Endothelial cell (in vitro differentiated cells): Measurements from ENCODE around the gene CMTM1. TPM values are rescaled to one million over a fixed set of nuclear protein-coding genes. Genes with fewer than 3 reads are reported as not detected.
"Not testable (repeated sequence)": the region's sequence is repeated elsewhere in the genome, so short reads cannot be mapped to it uniquely, and the experiment has no call there.

Experiments
- DNase-seq: peaks from one replicate; pipeline ENCODE4 v3.0.0; 2021; ENCODE audit warnings: low spot score
- H3K27ac Mint-ChIP-seq: one replicate; pipeline ENCODE4 v1.8.0; 2021; ENCODE audit warnings: mixed read lengths, inconsistent platforms; ENCODE audit not compliant: unreplicated experiment
- H3K27me3 Mint-ChIP-seq: one replicate; pipeline ENCODE4 v1.8.0; 2021; ENCODE audit warnings: mild to moderate bottlenecking, moderate library complexity, mixed read lengths, inconsistent platforms; ENCODE audit not compliant: unreplicated experiment
- H3K36me3 Mint-ChIP-seq: one replicate; pipeline ENCODE4 v1.8.0; 2021; ENCODE audit warnings: mild to moderate bottlenecking, low read depth, mixed read lengths, inconsistent platforms; ENCODE audit not compliant: unreplicated experiment
- H3K4me1 Mint-ChIP-seq: one replicate; pipeline ENCODE4 v1.8.0; 2021; ENCODE audit warnings: mild to moderate bottlenecking, mixed read lengths, inconsistent platforms; ENCODE audit not compliant: unreplicated experiment
- H3K4me3 Mint-ChIP-seq: one replicate; pipeline ENCODE4 v1.8.0; 2021; ENCODE audit warnings: mild to moderate bottlenecking, mixed read lengths, inconsistent platforms; ENCODE audit not compliant: unreplicated experiment
- H3K9me3 Mint-ChIP-seq: one replicate; pipeline ENCODE4 v1.8.0; 2021; ENCODE audit warnings: mixed read lengths, inconsistent platforms; ENCODE audit not compliant: unreplicated experiment
- total RNA-seq: library from RNA; stranded (reverse); fragmentation: NEBNext Ultra II Directional; extraction: Animal tissue kit (Norgen Biotek cat#: 25700); gene quantifications from one replicate; pipeline ENCODE4 v1.2.1, GENCODE V29; 2021; ENCODE audit not compliant: unreplicated experiment
- TF ChIP-seq, protein P1 (sequence below): fragments of 200-600 bp; sonication (generic); IDR thresholded peaks from one replicate; pipeline ENCODE4 v1.5.0; 2021; ENCODE audit warnings: antibody characterized with exemption; ENCODE audit not compliant: unreplicated experiment

CMTM1 gene
- total RNA-seq, 1 donor from 2014 or later = 8.3 TPM

DNA sequence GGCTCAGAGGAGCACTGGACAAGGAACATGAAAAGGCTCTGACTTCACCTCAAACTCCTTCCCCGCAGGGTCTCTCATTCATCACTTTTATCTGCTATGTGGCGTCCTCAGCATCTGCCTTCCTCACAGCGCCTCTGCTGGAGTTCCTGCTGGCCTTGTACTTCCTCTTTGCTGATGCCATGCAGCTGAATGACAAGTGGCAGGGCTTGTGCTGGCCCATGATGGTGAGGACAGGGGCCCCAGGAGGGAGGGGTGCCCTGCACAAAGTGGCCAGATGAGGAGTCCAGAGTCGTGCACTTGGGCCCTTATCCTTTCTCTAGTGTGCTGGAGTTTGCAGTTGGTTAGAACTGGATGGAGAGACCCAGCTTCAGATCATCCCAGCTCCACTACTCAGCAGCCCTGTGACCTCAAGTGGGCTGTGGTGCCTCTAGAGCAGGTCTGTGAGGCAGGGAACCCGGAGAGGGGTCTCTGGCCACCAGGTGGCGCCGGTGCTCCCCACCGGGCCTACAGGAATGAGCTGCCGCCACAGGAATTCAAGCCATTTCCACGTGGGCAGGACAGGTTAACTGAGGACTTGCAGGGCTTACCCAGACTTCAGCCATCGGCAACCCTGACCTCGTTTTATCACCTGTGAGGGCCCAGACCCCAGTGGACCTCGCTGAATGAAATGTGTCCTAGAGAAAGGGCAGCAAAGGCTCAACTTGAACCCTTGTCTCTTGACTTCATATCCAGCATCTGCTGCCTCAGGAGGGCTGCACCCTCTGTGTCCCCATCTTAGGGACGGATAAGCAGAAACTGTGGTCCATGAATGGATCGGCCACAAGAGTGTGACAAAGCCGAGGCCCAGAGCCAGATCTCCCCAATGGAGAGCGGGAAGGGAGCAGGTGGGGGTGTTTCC, 42.3 kb downstream of the CMTM1 start:
- H3K27ac Mint-ChIP-seq = peak overlapping the region; percentile 24
- peak overlapping the region; percentile 29 for H3K4me3 Mint-ChIP-seq
- TF ChIP-seq, protein P1, sequence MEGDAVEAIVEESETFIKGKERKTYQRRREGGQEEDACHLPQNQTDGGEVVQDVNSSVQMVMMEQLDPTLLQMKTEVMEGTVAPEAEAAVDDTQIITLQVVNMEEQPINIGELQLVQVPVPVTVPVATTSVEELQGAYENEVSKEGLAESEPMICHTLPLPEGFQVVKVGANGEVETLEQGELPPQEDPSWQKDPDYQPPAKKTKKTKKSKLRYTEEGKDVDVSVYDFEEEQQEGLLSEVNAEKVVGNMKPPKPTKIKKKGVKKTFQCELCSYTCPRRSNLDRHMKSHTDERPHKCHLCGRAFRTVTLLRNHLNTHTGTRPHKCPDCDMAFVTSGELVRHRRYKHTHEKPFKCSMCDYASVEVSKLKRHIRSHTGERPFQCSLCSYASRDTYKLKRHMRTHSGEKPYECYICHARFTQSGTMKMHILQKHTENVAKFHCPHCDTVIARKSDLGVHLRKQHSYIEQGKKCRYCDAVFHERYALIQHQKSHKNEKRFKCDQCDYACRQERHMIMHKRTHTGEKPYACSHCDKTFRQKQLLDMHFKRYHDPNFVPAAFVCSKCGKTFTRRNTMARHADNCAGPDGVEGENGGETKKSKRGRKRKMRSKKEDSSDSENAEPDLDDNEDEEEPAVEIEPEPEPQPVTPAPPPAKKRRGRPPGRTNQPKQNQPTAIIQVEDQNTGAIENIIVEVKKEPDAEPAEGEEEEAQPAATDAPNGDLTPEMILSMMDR = peak; percentile 87
- H3K9me3 Mint-ChIP-seq = no peaks in the 10 kb centered on the region
- H3K36me3 Mint-ChIP-seq = peaks cover 26% of the 10 kb centered on the region
- peaks cover 43% of the 10 kb centered on the region for H3K4me1 Mint-ChIP-seq
- H3K27me3 Mint-ChIP-seq = peaks cover 13% of the 10 kb centered on the region
- DNase-seq = peak; percentile 96

DNA sequence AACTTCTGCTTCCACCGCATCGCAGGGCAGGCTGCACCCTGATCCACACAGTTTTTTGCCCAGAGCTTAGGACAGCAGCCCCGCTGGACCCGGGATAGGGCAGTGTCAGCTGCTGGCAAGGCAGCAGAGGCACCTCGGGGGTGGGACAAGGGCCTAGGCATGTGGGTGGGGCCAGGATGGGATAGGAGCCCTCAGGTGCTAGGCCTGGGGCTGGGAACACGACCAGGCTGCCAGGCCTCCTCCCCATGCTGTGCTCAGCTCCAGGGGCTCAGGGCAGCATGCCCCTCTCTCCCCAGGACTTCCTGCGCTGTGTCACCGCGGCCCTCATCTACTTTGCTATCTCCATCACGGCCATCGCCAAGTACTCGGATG, 42.9 kb downstream of the CMTM1 start:
- H3K4me3 Mint-ChIP-seq = no peak overlapping the region
- TF ChIP-seq, protein P1 = no peak
- DNase-seq = no peak
- H3K27ac Mint-ChIP-seq = peak overlapping the region; percentile 24
- H3K9me3 Mint-ChIP-seq = no peaks in the 10 kb centered on the region
- H3K36me3 Mint-ChIP-seq = peaks cover 28% of the 10 kb centered on the region
- peaks cover 36% of the 10 kb centered on the region for H3K4me1 Mint-ChIP-seq
- H3K27me3 Mint-ChIP-seq = peaks cover 13% of the 10 kb centered on the region

DNA sequence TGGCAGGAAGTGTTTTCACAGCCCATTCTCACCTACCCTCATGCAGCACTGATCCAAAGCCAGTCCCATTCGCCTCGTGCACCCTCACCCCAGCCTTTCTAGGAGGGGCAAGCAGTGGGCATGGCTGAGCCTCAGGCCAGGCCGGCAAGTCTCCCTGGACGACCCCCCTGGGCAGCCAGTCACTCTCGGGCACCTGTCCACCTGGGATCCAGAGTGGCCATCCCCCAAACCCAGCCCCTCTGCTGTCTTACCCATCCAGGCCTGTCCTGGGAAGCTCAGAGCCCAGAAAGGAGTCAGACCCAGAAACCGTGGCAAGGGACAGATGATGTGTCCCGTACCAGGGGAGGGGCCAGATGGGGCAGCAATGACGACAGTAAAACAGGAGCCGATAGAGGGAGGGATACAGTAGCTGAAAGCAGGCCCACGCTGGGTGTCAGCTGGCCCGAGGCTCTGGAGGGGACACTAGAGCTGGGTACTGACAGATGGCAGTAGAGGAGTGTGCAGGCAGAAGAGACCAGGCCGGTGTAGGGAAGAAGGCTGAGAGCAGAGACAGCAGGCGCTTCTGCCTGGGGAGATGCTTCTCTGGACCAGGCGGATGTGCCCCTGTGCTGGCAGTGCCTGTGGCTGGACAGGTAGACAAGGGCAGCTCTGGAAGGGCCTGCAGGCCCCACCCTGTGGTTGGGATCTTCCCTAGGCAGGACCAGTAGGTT, 44.0 kb downstream of the CMTM1 start:
- H3K27ac Mint-ChIP-seq = no peak overlapping the region
- H3K9me3 Mint-ChIP-seq = no peaks in the 10 kb centered on the region
- peak overlapping the region; percentile 62 for H3K4me3 Mint-ChIP-seq
- peaks cover 28% of the 10 kb centered on the region for H3K36me3 Mint-ChIP-seq
- no peak for DNase-seq
- H3K27me3 Mint-ChIP-seq = peaks cover 14% of the 10 kb centered on the region
- peaks cover 37% of the 10 kb centered on the region for H3K4me1 Mint-ChIP-seq
- TF ChIP-seq, protein P1 = no peak

DNA sequence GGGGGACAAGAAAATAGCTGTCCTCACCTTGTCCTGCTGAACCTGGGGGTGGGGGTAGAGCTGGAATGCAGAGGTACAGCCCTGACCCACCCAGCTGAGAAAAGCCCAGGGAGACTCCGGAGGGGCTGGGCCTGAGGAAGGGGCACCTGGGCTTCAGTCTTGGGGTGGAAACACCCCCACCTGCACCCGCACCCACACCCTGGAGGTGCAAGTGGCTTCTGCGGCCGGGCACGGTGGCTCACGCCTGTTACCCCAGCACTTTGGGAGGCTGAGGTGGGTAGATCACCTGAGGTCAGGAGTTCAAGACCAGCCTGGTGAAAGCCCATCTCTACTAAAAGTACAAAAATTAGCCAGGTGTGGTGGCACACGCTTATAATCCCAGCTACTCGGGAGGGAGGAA, 45.7 kb downstream of the CMTM1 start:
- peaks cover 28% of the 10 kb centered on the region for H3K36me3 Mint-ChIP-seq
- H3K4me3 Mint-ChIP-seq, H3K9me3 Mint-ChIP-seq, DNase-seq, H3K27ac Mint-ChIP-seq: not testable (repeated sequence)
- peaks cover 30% of the 10 kb centered on the region for H3K4me1 Mint-ChIP-seq
- peaks cover 11% of the 10 kb centered on the region for H3K27me3 Mint-ChIP-seq

DNA sequence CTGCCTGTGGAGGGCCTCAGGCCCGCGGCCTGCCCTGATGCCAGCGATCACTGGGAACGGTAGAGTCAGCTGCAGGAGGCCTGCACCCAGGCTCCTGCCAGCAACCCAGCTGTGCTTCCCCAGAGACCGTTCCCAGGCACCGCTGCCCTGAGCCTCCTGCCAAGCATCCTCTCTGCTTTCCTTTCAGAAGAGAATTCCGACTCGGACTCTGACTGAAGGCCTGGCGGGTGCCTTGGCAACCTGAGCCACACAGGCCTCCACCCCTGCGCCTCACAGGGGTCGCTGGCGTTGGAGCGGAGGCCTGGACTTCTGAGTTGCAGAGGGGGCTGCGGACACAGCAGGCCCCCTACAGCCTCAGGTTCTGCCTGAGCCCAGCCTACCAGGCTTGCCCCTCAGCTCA, 46.2 kb downstream of the CMTM1 start:
- Mint-ChIP-seq H3K36me3 (peaks cover 26% of the 10 kb centered on the region), H3K4me1 (peaks cover 27% of the 10 kb centered on the region), H3K4me3 (no peak overlapping the region), H3K27me3 (peaks cover 8% of the 10 kb centered on the region), H3K9me3 (no peaks in the 10 kb centered on the region), H3K27ac (no peak overlapping the region)
- TF ChIP-seq, protein P1 = no peak
- no peak for DNase-seq
